Smooth muscle cell (in vitro differentiated cells): ENCODE measurements around the gene CDC42BPG. TPM values are rescaled to one million over a fixed set of nuclear protein-coding genes. Genes with fewer than 3 reads are reported as not detected.
"Not testable (repeated sequence)": the region's sequence is repeated elsewhere in the genome, so short reads cannot be mapped to it uniquely, and the experiment has no call there.

ENCODE experiments used
- DNase-seq: peaks from one replicate; lab custom pipeline; 2025; ENCODE audit not compliant: unreplicated experiment; lab: John Stamatoyannopoulos, UW
- H2AFZ ChIP-seq: fragments of 200-600 bp; sonication (generic); 2 replicates; pipeline ENCODE4 v1.6.0; 2016; ENCODE audit warnings: antibody characterized with exemption, low read depth, mild to moderate bottlenecking
- H3F3A ChIP-seq: fragments of 200-600 bp; sonication (generic); 2 replicates; pipeline ENCODE4 v1.6.0; 2017; ENCODE audit warnings: antibody characterized with exemption, low read depth
- H3K27ac ChIP-seq: fragments of 200-600 bp; sonication (generic); 2 replicates; pipeline ENCODE4 v1.5.1; 2016; ENCODE audit warnings: low read depth, mild to moderate bottlenecking
- H3K27me3 ChIP-seq: fragments of 200-600 bp; sonication (generic); 2 replicates; pipeline ENCODE4 v1.6.1; 2016; ENCODE audit warnings: low read depth, mild to moderate bottlenecking
- H3K36me3 ChIP-seq: fragments of 200-600 bp; sonication (generic); 2 replicates; pipeline ENCODE4 v1.5.1; 2016; ENCODE audit warnings: low read depth
- H3K4me1 ChIP-seq: fragments of 200-600 bp; sonication (generic); 2 replicates; pipeline ENCODE4 v1.5.1; 2016; ENCODE audit warnings: low read depth
- H3K4me2 ChIP-seq: fragments of 200-600 bp; sonication (generic); 2 replicates; pipeline ENCODE4 v1.6.0; 2016; ENCODE audit warnings: mild to moderate bottlenecking
- H3K4me3 ChIP-seq: fragments of 200-600 bp; sonication (generic); 2 replicates; pipeline ENCODE4 v1.5.1; 2016; ENCODE audit warnings: mild to moderate bottlenecking
- H3K79me2 ChIP-seq: fragments of 200-600 bp; sonication (generic); 2 replicates; pipeline ENCODE4 v1.6.0; 2016; ENCODE audit warnings: low read depth, mild to moderate bottlenecking
- H3K9ac ChIP-seq: fragments of 200-600 bp; sonication (generic); 2 replicates; pipeline ENCODE4 v1.6.0; 2016; ENCODE audit warnings: low read depth
- H3K9me3 ChIP-seq: fragments of 200-600 bp; sonication (generic); replicated peaks from 2 replicates; pipeline ENCODE4 v1.5.1; 2016; ENCODE audit warnings: low read depth
- H4K20me1 ChIP-seq: fragments of 200-600 bp; sonication (generic); 2 replicates; pipeline ENCODE4 v1.6.0; 2016; ENCODE audit warnings: low read depth
- CTCF ChIP-seq: fragments of 200-600 bp; sonication (generic); IDR thresholded peaks from 2 replicates; pipeline ENCODE4 v1.5.1; 2017; ENCODE audit warnings: borderline replicate concordance, mild to moderate bottlenecking, antibody characterized with exemption; ENCODE audit not compliant: insufficient read depth, poor library complexity, severe bottlenecking
- WGBS: methylation state at CpG from one replicate; pipeline ENCODE4 v1.1.7; 2016; ENCODE audit warnings: low lambda C conversion rate; 5-methylcytosine and 5-hydroxymethylcytosine counted together
- polyA plus RNA-seq: library from polyadenylated mRNA; unstranded; fragments of >200 nt; fragmentation: Nextera tagmentation; extraction: Ambion mirVana; gene quantifications from 2 replicates; pipeline ENCODE4 v1.2.1, GENCODE V29; 2016
- total RNA-seq: library from RNA; depleted of rRNA; stranded (reverse); fragments of >200 nt; gene quantifications from 2 replicates; pipeline ENCODE4 v1.2.3, GENCODE V29; 2014

CDC42BPG gene
- total and polyA plus RNA-seq, 2 experiments from 2014 or later, result 1.7 to 4.7 TPM

GRCh38 chr11:64826062-64826461, 18.4 kb downstream of the CDC42BPG start:
- no peaks in the 10 kb centered on the region for H3F3A ChIP-seq
- H3K36me3 ChIP-seq, result no peaks in the 10 kb centered on the region
- H3K9ac ChIP-seq, result no peak overlapping the region
- H3K79me2 ChIP-seq, result no peaks in the 10 kb centered on the region
- no peak for TF ChIP-seq CTCF
- no peaks in the 10 kb centered on the region for H4K20me1 ChIP-seq
- DNase-seq, result no peak
- no peaks in the 10 kb centered on the region for H3K27me3 ChIP-seq
- no peaks in the 10 kb centered on the region for H3K4me1 ChIP-seq
- H3K4me2 ChIP-seq, result no peak overlapping the region
- no peak overlapping the region for H2AFZ ChIP-seq
- H3K9me3 ChIP-seq, result no peaks in the 10 kb centered on the region
- H3K27ac ChIP-seq, result no peak overlapping the region
- no peak overlapping the region for H3K4me3 ChIP-seq
- 94% methylated on average over 7 of the region's 7 CpGs for WGBS

- WGBS, result 83% methylated on average over 11 of the region's 11 CpGs
- Histone ChIP-seq H3K9ac (no peak overlapping the region), H3K27me3 (no peaks in the 10 kb centered on the region)
Measured at GRCh38 chr11:64823568-64824119, 20.8 kb downstream of the CDC42BPG start.

GRCh38 chr11:64817476-64817875, 27.0 kb downstream of the CDC42BPG start:
- no peak overlapping the region for H3K4me3 ChIP-seq
- no peak overlapping the region for H3K27ac ChIP-seq
- H4K20me1 ChIP-seq, result no peaks in the 10 kb centered on the region
- no peak overlapping the region for H3K4me2 ChIP-seq
- H3K36me3 ChIP-seq, result no peaks in the 10 kb centered on the region
- H2AFZ ChIP-seq, result no peak overlapping the region
- no peaks in the 10 kb centered on the region for H3K79me2 ChIP-seq
- no peak for TF ChIP-seq CTCF
- no peak overlapping the region for H3K9ac ChIP-seq
- 89% methylated on average over 3 of the region's 3 CpGs for WGBS
- DNase-seq, result no peak
- no peaks in the 10 kb centered on the region for H3F3A ChIP-seq
- H3K9me3 ChIP-seq, result no peaks in the 10 kb centered on the region
- no peaks in the 10 kb centered on the region for H3K4me1 ChIP-seq
- no peaks in the 10 kb centered on the region for H3K27me3 ChIP-seq

More at GRCh38 chr11:64823568-64824119, 20.8 kb downstream of the CDC42BPG start:
- H3K9me3 ChIP-seq, result no peaks in the 10 kb centered on the region
- H3K4me3 ChIP-seq, result no peak overlapping the region
- DNase-seq, result no peak
- H4K20me1 ChIP-seq, result no peaks in the 10 kb centered on the region
- H3K36me3 ChIP-seq, result no peaks in the 10 kb centered on the region
- H3K4me1 ChIP-seq, result no peaks in the 10 kb centered on the region
- no peak overlapping the region for H3K27ac ChIP-seq
- H3K4me2 ChIP-seq, result no peak overlapping the region
- H3K79me2 ChIP-seq, result no peaks in the 10 kb centered on the region
- TF ChIP-seq CTCF, result no peak
- H2AFZ ChIP-seq, result no peak overlapping the region
- H3F3A ChIP-seq, result no peaks in the 10 kb centered on the region

GRCh38 chr11:64815433-64815832, 29.0 kb downstream of the CDC42BPG start:
- DNase-seq, H3K9me3 ChIP-seq, H3K79me2 ChIP-seq, H3F3A ChIP-seq, H3K4me2 ChIP-seq, H4K20me1 ChIP-seq, H3K27me3 ChIP-seq, H3K4me1 ChIP-seq, H3K36me3 ChIP-seq, H3K4me3 ChIP-seq, H2AFZ ChIP-seq, H3K27ac ChIP-seq, H3K9ac ChIP-seq: not testable (repeated sequence)
- WGBS, result 89% methylated on average over 5 of the region's 5 CpGs
